Activated naive CD8-positive, alpha-beta T cell (primary cell): ENCODE results near the gene ANKRD34A.
A peak's percentile ranks its signal among the peaks of the same experiment; 100 is the strongest.

ENCODE experiments used
- H3K27ac Mint-ChIP-seq: one replicate; pipeline ENCODE4 v1.8.0; 2021; ENCODE audit warnings: mixed read lengths
- H3K27me3 Mint-ChIP-seq: one replicate; pipeline ENCODE4 v1.8.0; 2021; ENCODE audit warnings: mixed read lengths
- H3K36me3 Mint-ChIP-seq: one replicate; pipeline ENCODE4 v1.8.0; 2021; ENCODE audit warnings: mixed read lengths
- H3K4me1 Mint-ChIP-seq: one replicate; pipeline ENCODE4 v1.8.0; 2021; ENCODE audit warnings: low read depth, mixed read lengths
- H3K4me3 Mint-ChIP-seq: one replicate; pipeline ENCODE4 v1.8.0; 2021; ENCODE audit warnings: mild to moderate bottlenecking, mixed read lengths
- H3K9me3 Mint-ChIP-seq: one replicate; pipeline ENCODE4 v1.8.0; 2021; ENCODE audit warnings: low read depth, mixed read lengths

The ANKRD34A gene

DNA sequence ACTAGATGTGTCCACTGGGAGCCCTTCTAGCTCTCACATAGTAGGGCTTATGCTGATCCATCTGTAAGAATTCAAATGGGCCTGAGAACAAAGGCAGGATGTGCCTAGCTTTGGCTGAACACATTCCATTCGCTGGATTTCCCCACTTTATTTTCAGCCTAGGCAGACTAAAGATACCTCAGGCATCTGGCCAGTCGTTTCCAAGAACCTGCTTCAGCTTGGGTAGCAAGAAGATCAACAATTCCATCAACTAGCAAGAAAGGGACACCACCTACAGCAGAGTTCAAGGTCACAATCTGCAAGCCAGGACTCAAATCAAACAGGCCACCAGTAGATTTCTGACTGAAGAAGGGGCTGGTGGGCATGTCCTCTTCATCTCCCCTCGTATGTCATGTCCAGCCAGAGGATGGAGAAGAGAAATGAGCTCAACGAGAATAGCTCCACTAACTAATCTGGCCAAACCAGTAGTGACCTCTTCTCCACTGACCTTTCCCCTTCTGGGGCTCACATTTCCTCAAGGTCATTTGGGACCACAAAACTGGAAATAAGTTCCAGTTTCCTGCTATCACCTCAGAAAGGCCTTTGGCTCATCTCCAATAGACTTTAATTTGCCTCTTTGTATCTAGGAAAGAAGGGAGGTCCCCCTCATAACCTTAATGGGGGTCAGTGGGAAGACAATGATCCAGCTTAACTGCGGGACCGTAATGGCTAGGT, 17.8 kb upstream of the ANKRD34A start:
- H3K36me3 Mint-ChIP-seq: no peaks in the 10 kb centered on the region
- no peak overlapping the region for H3K27ac Mint-ChIP-seq
- H3K4me1 Mint-ChIP-seq: peaks cover 24% of the 10 kb centered on the region
- no peaks in the 10 kb centered on the region for H3K27me3 Mint-ChIP-seq
- H3K9me3 Mint-ChIP-seq: no peaks in the 10 kb centered on the region
- no peak overlapping the region for H3K4me3 Mint-ChIP-seq

DNA sequence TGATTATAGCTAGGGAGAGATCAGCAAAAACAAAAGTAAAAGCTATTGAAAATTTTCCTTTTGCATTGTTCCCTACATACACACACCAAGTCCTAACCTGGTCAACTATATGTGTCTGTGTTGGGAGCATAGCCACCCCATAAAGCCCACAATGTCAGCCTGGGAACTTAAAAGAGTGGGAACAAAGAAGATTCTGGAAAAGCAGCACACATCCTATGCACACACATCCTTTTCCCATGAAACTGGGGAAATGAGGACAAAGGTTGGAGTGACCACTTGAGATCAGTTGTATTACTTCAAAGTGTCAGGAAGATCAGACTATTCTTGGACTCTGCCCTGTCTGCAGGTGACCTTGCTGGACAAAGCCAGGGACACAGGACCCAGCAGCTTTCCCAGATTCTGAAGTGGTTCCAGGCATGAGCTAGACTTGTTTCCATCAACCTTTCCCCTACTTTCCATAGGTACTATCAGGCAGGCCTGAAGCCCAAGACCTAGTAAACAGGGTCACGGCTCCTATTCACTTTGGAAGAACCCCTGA, 16.2 kb upstream of the ANKRD34A start:
- Mint-ChIP-seq H3K4me3 (no peak overlapping the region), H3K36me3 (no peaks in the 10 kb centered on the region), H3K4me1 (peaks cover 14% of the 10 kb centered on the region), H3K27me3 (no peaks in the 10 kb centered on the region), H3K9me3 (no peaks in the 10 kb centered on the region), H3K27ac (no peak overlapping the region)

DNA sequence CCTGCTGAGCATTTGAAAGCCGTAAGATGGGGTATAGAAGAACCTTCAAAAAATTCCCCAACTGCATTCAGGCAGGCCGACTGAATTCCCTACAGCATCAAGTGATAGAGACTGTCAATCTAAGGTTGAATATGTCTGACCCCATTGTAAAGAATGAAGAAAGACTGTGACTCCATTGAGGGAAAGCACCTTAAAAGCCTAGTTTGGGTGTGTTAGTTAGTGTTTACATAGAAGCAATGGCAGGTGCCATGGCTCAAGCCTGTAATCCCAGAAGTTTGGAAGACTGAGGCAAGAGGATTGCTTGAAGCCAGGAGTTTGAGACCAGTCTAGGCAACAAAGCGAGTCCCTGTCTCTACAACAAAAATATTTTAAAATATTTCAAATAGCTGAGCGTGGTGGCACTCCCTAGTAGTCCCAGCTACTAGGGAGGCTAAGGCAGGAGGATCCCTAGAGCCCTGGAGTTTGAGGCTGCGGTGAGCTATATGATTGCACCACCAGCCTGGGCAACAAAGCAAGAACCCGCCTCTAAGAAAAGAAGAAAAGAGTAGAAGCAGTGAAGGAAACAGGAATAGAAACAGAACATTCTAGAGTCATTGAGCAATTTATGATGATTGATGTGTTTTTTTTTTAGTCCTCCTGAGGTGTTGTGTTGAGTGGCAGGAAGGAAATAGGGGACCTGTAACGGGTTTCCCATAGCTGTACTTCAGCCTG, 15.5 kb upstream of the ANKRD34A start:
- H3K27ac Mint-ChIP-seq: no peak overlapping the region
- H3K27me3 Mint-ChIP-seq: no peaks in the 10 kb centered on the region
- H3K4me3 Mint-ChIP-seq: no peak overlapping the region
- H3K4me1 Mint-ChIP-seq: peaks cover 12% of the 10 kb centered on the region
- H3K9me3 Mint-ChIP-seq: no peaks in the 10 kb centered on the region
- no peaks in the 10 kb centered on the region for H3K36me3 Mint-ChIP-seq

DNA sequence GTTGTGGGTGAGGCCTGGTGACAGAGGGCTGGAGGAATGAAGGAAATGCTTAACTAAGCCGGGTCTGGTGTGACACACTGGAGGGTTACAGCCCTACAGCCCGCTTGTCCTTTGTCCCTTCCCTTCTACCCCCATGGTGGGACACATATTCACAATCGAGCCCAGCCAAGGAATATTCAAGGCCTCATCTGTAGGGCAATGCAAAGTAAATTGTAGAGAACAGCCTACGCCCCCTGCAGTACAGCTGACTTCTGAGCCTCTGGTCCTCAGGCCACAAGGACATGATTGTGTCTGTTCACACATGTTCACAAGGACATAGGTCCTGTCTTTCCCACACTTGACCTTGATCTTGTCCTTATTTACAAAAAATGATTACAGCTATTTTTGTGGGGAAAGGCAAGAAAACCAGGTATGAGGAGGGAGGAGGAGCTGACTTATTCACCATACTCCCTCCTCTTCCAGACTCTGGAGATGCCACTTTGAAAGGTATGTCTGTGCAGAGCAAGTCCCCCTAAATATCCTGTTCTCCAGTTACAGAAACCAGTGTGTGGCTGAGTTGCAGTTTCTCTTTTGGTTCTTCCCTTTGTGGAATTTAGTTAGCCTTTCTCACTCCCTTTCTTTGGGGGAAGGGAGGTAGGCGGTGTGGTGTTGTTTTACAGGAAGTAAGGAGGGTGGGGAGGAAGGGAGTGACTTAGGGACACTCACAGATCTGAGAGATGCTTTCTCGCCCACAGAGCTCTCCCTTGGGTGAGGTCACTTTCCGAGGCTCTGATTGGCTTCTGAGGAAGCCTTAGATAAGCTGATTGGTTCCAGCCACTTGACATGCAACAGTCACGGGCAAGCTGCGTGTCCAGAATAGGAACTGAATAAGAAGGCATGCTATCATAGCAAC, 14.7 kb upstream of the ANKRD34A start:
- Mint-ChIP-seq H3K27ac (no peak overlapping the region), H3K27me3 (no peaks in the 10 kb centered on the region), H3K4me1 (peaks cover 9% of the 10 kb centered on the region), H3K36me3 (no peaks in the 10 kb centered on the region), H3K9me3 (no peaks in the 10 kb centered on the region), H3K4me3 (no peak overlapping the region)

DNA sequence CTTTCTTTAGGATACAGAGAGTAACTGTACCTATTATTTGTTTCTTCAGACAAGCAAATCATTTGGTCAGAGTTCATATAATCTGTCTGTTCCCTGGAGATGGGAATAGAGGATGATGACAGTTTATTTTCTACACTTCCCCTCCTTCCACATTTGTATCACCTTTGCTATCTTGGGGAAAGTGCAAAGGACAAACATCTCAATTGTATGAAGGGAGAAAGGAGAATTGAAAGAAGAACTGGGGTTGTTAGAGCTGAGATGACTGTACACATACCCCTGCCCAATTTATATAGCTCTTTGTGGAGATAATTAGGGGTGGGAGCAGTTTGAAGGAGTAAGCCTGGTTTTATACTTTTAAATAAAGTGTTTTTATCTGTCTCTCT, 14.1 kb upstream of the ANKRD34A start:
- H3K9me3 Mint-ChIP-seq: no peaks in the 10 kb centered on the region
- no peak overlapping the region for H3K4me3 Mint-ChIP-seq
- H3K27me3 Mint-ChIP-seq: no peaks in the 10 kb centered on the region
- peaks cover 11% of the 10 kb centered on the region for H3K4me1 Mint-ChIP-seq
- H3K36me3 Mint-ChIP-seq: no peaks in the 10 kb centered on the region
- no peak overlapping the region for H3K27ac Mint-ChIP-seq

DNA sequence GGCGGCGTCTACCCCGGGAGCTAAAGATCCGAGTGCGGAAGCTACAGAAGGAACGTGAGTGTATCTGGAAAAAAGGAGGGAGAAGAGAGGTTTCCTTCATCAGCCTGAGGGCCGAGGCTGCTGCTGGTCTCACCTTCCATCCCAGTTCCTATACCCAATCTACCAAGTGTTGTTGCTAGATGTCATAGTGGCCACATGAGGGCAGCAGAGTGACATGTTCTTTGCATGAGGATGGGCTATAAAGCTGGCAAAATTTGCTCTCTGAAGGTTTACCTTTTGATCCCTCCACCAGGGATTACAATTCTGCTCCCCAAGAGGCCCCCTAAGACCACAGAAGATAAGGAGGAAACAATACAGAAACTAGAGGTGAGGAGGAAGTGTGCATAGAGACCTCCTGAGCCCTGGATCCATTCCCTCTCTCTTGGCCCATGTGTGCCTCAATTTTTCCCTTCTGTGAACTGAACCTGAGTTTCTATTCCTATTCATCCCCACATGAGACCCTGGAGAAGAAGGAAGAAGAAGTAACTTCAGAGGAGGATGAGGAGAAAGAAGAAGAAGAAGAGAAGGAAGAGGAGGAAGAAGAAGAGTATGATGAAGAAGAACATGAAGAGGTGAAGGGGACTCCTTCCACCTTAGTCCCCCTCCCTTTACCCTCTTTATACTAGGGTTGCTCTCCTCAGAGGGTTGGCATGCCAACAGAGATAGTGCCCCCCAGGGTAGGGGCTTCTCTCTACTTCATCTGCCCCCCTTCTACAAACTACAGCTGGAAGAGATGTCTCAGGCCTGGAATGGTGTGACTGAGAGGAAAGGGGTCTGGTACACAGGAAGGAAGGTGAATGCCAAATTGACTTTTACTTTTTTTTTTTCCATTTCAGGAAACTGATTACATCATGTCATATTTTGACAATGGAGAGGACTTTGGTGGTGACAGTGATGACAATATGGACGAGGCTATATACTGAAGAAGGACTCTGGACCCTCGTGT, 13.4 kb upstream of the ANKRD34A start:
- no peak overlapping the region for H3K4me3 Mint-ChIP-seq
- no peak overlapping the region for H3K27ac Mint-ChIP-seq
- no peaks in the 10 kb centered on the region for H3K9me3 Mint-ChIP-seq
- no peaks in the 10 kb centered on the region for H3K36me3 Mint-ChIP-seq
- H3K4me1 Mint-ChIP-seq: peaks cover 14% of the 10 kb centered on the region
- H3K27me3 Mint-ChIP-seq: no peaks in the 10 kb centered on the region

DNA sequence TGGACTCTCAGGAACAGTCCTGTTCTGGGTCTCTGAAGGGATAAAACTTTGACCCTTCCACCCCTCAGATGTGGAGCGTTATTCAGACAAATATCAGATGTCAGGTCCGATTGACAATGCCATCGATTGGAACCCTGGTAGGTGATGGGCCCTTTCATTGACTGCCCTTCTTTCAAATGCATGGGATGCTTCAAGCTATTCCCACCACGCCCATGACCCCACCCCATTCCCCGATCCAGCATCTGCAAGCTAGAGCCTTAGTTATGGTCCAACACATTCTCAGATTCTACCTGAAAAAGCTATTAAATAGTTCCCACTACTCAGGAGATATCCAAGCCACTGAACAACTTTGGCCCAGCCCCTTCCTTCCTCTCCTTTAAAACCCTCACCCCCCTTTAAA, 12.6 kb upstream of the ANKRD34A start:
- H3K27ac Mint-ChIP-seq: no peak overlapping the region
- H3K4me3 Mint-ChIP-seq: no peak overlapping the region
- H3K27me3 Mint-ChIP-seq: no peaks in the 10 kb centered on the region
- H3K4me1 Mint-ChIP-seq: peaks cover 14% of the 10 kb centered on the region
- no peaks in the 10 kb centered on the region for H3K9me3 Mint-ChIP-seq
- no peaks in the 10 kb centered on the region for H3K36me3 Mint-ChIP-seq

DNA sequence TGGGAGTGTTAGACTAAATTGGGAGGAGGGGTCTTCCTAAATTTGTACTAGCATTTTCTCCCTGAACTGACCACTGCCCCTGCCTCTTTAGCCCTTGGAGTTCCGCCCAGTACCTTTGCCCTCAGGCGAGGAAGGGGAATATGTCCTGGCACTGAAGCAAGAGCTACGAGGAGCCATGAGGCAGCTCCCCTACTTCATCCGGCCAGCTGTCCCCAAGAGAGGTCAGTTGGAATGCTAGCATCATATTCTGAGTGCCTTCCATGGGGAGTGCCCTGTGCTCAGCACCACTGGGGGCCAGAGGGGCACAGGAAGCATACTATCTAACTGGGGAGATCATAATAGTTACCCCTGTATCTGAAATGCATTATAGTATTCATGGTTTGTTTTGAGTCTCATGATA, 10.8 kb upstream of the ANKRD34A start:
- Mint-ChIP-seq H3K4me3 (no peak overlapping the region), H3K27ac (peak overlapping the region; percentile 30)

DNA sequence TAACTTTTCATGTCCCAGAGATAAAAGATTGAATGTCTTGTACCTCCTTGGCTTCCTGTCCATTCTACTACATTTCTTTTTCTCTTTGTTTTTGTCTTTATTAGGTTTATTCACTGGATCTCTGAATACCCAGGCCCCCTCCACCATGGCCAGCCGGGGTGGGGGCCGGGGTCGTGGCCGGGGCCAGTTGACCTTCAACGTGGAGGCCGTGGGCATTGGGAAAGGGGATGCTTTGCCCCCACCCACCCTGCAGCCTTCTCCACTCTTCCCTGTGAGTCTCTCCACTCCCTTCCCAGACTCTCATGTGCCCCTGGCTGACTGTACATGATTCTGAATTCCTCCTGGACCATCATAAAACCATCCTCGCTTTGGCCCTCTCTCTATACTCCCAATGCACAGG, 10.3 kb upstream of the ANKRD34A start:
- no peak overlapping the region for H3K27ac Mint-ChIP-seq
- H3K9me3 Mint-ChIP-seq: no peaks in the 10 kb centered on the region
- no peaks in the 10 kb centered on the region for H3K27me3 Mint-ChIP-seq
- H3K4me3 Mint-ChIP-seq: no peak overlapping the region
- H3K4me1 Mint-ChIP-seq: peaks cover 19% of the 10 kb centered on the region
- no peaks in the 10 kb centered on the region for H3K36me3 Mint-ChIP-seq

More for the DNA sequence above, 10.8 kb upstream of the ANKRD34A start:
- H3K4me1 Mint-ChIP-seq: peaks cover 18% of the 10 kb centered on the region
- no peaks in the 10 kb centered on the region for H3K36me3 Mint-ChIP-seq
- no peaks in the 10 kb centered on the region for H3K27me3 Mint-ChIP-seq
- H3K9me3 Mint-ChIP-seq: no peaks in the 10 kb centered on the region

DNA sequence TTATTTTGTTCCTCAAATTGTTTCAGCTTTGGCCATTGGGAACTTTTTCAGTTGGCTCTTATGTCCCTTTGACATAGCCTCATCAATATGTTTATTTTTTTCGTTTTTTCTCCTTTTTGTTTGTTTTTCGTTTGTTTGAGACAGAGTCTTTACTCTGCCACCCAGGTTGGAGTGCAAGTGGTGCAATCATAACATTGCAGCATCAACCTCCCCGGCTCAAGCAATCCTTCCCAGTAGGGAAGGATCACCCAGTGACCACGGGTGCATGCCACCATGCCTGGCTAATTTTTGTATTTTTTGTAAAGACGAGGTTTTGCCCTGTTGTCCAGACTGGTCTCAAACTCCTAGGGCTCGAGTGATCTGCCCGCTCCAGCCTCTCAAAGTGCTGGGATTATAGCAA, 8.2 kb upstream of the ANKRD34A start:
- peaks cover 3% of the 10 kb centered on the region for H3K36me3 Mint-ChIP-seq
- H3K4me1 Mint-ChIP-seq: peaks cover 25% of the 10 kb centered on the region
- no peak overlapping the region for H3K27ac Mint-ChIP-seq
- no peak overlapping the region for H3K4me3 Mint-ChIP-seq
- no peaks in the 10 kb centered on the region for H3K9me3 Mint-ChIP-seq
- no peaks in the 10 kb centered on the region for H3K27me3 Mint-ChIP-seq

DNA sequence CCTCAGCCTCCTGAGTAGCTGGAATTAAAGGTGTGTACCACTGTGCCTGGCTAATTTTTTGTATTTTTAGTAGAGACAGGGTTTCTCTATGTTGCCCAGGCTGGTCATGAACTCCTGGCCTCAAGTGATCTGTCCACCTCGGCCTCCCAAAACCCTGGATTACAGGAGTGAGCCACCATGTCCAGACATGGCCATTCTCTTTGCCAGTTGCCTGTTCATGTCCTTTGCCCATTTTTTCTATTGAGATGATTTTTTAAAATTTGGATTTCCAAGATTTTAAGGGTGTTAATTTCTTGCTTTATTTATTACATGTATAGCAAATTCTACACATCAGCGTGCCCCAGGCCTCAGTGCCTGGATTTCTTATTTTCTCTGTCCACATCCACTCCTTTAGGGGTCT, 2.9 kb upstream of the ANKRD34A start:
- Mint-ChIP-seq H3K4me3 (no peak overlapping the region), H3K27me3 (no peaks in the 10 kb centered on the region), H3K4me1 (peaks cover 43% of the 10 kb centered on the region), H3K27ac (no peak overlapping the region), H3K36me3 (peaks cover 5% of the 10 kb centered on the region), H3K9me3 (no peaks in the 10 kb centered on the region)

DNA sequence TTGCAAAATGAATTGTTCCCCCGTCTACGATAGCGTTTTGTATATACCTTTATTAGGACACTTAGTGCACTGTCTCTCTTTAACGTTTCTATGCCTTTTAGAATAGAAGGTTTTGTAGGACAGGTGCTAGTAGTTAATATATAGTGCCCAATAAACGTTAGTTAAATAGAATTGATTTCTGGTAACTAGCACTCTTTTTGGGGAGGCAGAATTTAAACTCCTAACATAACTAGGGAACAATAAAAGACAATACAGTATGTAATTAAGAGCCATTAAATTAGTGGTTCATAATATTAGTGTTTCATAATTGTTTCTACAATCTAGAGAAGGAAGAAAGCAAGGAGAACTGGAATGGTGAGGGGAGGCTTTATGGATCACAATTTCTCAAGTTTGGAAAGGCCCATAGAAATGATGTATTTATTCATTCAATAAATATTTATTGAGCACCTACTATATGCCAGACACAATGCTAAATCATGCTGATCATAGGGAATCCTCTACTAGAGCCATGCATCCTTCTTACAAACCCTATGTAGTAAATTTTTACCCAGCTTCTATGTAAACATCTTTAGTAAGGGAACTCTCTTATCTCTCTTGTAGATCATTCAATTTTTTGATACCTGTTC, 857 bp upstream of the ANKRD34A start:
- H3K4me1 Mint-ChIP-seq: peaks cover 48% of the 10 kb centered on the region

DNA sequence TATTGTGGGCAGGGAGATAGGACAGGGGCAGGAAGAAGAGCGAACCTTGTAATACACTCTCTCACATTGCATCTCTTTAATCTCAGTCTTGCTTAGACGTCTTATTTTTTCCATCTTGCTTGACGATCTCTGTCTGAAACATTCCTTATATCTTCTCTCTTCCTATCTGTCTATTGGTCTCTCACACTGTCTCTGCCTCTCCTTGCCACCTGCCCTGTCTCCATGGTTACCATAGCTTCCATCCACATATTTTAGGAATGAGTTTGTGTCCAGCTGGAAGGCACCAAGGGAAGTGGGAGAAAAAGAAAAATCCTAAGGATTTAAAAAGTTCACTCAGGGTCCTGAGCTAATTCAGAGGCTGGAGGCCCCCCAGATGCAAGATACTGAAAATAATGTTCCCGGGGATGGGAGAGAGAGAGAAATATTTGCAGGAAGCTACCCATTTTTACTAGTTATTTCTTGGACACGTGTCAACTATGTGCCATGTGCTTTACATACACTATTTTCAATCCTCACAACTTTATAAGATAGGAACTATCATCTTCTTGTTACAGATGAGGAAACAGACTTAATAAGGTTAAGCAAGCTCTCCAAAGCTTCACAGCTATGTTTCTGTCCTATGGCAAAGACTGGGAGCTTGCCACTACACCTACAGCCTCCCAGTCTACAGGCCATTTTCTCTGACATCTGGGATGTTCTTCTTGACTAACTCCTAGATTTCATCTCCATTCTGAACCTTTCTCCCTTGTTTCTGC, 933 bp downstream of the ANKRD34A start:
- H3K4me3 Mint-ChIP-seq: peak overlapping the region; percentile 94
- H3K4me1 Mint-ChIP-seq: peaks cover 63% of the 10 kb centered on the region
- no peaks in the 10 kb centered on the region for H3K9me3 Mint-ChIP-seq
- no peaks in the 10 kb centered on the region for H3K27me3 Mint-ChIP-seq
- peaks cover 5% of the 10 kb centered on the region for H3K36me3 Mint-ChIP-seq
- H3K27ac Mint-ChIP-seq: peak overlapping the region; percentile 95

More for the DNA sequence above, 857 bp upstream of the ANKRD34A start:
- H3K27me3 Mint-ChIP-seq: no peaks in the 10 kb centered on the region
- H3K36me3 Mint-ChIP-seq: peaks cover 5% of the 10 kb centered on the region
- H3K27ac Mint-ChIP-seq: peak overlapping the region; percentile 95
- H3K4me3 Mint-ChIP-seq: peak overlapping the region; percentile 94
- H3K9me3 Mint-ChIP-seq: no peaks in the 10 kb centered on the region
